OCI-LY1 (cell line): ENCODE results near the gene BICDL1.

ENCODE experiments used
- CTCF ChIP-seq: fragments of 200-600 bp; sonication (generic), shearing (Covaris generic); IDR thresholded peaks from 2 replicates; pipeline ENCODE4 v1.5.1; 2017; ENCODE audit warnings: mild to moderate bottlenecking, antibody characterized with exemption, low read length, moderate library complexity, mixed read lengths
- EZH2 ChIP-seq: fragments of 200-600 bp; sonication (generic), shearing (Covaris generic); IDR thresholded peaks from 2 replicates; pipeline ENCODE4 v1.8.0; 2017; ENCODE audit warnings: borderline replicate concordance, mixed run types, mild to moderate bottlenecking, antibody characterized with exemption, low read length, moderate library complexity, mixed read lengths

GRCh38 chr12:120055231-120056000 lies 66.4 kb downstream of the BICDL1 start:
- no peak for TF ChIP-seq CTCF
- no peak for TF ChIP-seq EZH2
